OCI-LY1 (cell line): ENCODE results near the gene EXTL2.

Experiments
- H2AFZ ChIP-seq: fragments of 200-600 bp; sonication (generic), shearing (Covaris generic); 2 replicates; pipeline ENCODE4 v1.6.0; 2014; ENCODE audit warnings: antibody characterized with exemption, mild to moderate bottlenecking, low read length
- H3F3A ChIP-seq: fragments of 200-600 bp; sonication (generic), shearing (Covaris generic); 2 replicates; pipeline ENCODE4 v1.6.0; 2014; ENCODE audit warnings: mild to moderate bottlenecking, antibody characterized with exemption, low read length, moderate library complexity; ENCODE audit not compliant: insufficient read depth
- H3K27ac ChIP-seq: fragments of 200-600 bp; sonication (generic); 2 replicates; pipeline ENCODE4 v1.5.1; 2014; ENCODE audit warnings: low read length, mixed run types, mild to moderate bottlenecking, low read depth; ENCODE audit not compliant: poor library complexity, severe bottlenecking
- H3K27me3 ChIP-seq: fragments of 200-600 bp; sonication (generic); 2 replicates; pipeline ENCODE4 v1.6.0; 2014; ENCODE audit warnings: antibody characterized with exemption, mild to moderate bottlenecking, low read length, moderate library complexity; ENCODE audit not compliant: insufficient read depth
- H3K36me3 ChIP-seq: fragments of 200-600 bp; sonication (generic); 2 replicates; pipeline ENCODE4 v1.6.1; 2014; ENCODE audit warnings: mild to moderate bottlenecking, antibody characterized with exemption, low read length, moderate library complexity, mixed read lengths; ENCODE audit not compliant: insufficient read depth
- H3K4me1 ChIP-seq: fragments of 200-600 bp; sonication (generic); 2 replicates; pipeline ENCODE4 v1.5.1; 2014; ENCODE audit warnings: mild to moderate bottlenecking, low read length, moderate library complexity; ENCODE audit not compliant: insufficient read depth, severe bottlenecking
- H3K4me2 ChIP-seq: fragments of 200-600 bp; sonication (generic), shearing (Covaris generic); 2 replicates; pipeline ENCODE4 v1.6.1; 2014; ENCODE audit warnings: low read length
- H3K4me3 ChIP-seq: fragments of 200-600 bp; sonication (generic); 2 replicates; pipeline ENCODE4 v1.5.1; 2014; ENCODE audit warnings: low read length, low read depth, mild to moderate bottlenecking, mixed read lengths; ENCODE audit not compliant: poor library complexity, severe bottlenecking
- H3K79me2 ChIP-seq: fragments of 200-600 bp; shearing (Covaris generic); 2 replicates; pipeline ENCODE4 v1.6.1; 2016; ENCODE audit warnings: mixed run types, low read length, mixed read lengths; ENCODE audit not compliant: insufficient read depth
- H3K9ac ChIP-seq: fragments of 200-600 bp; sonication (generic), shearing (Covaris generic); 2 replicates; pipeline ENCODE4 v1.6.1; 2014; ENCODE audit warnings: mild to moderate bottlenecking, low read length, mixed read lengths
- H3K9me2 ChIP-seq: fragments of 200-600 bp; sonication (generic), shearing (Covaris generic); 2 replicates; pipeline ENCODE4 v1.6.1; 2014; ENCODE audit warnings: low read depth, mild to moderate bottlenecking, low read length, mixed read lengths
- H3K9me3 ChIP-seq: fragments of 200-600 bp; shearing (Covaris generic); 2 replicates; pipeline ENCODE4 v1.6.1; 2014; ENCODE audit warnings: low read length, mixed read lengths
- H4K20me1 ChIP-seq: fragments of 200-600 bp; sonication (generic), shearing (Covaris generic); 2 replicates; pipeline ENCODE4 v1.6.0; 2016; ENCODE audit warnings: mild to moderate bottlenecking, low read length; ENCODE audit not compliant: insufficient read depth
- EZH2 ChIP-seq: fragments of 200-600 bp; sonication (generic), shearing (Covaris generic); IDR thresholded peaks from 2 replicates; pipeline ENCODE4 v1.8.0; 2017; ENCODE audit warnings: borderline replicate concordance, mixed run types, mild to moderate bottlenecking, antibody characterized with exemption, low read length, moderate library complexity, mixed read lengths
- TF ChIP-seq, protein P1 (sequence below): fragments of 200-600 bp; sonication (generic), shearing (Covaris generic); IDR thresholded peaks from 2 replicates; pipeline ENCODE4 v1.5.1; 2017; ENCODE audit warnings: mild to moderate bottlenecking, antibody characterized with exemption, low read length, moderate library complexity, mixed read lengths

The EXTL2 gene

DNA sequence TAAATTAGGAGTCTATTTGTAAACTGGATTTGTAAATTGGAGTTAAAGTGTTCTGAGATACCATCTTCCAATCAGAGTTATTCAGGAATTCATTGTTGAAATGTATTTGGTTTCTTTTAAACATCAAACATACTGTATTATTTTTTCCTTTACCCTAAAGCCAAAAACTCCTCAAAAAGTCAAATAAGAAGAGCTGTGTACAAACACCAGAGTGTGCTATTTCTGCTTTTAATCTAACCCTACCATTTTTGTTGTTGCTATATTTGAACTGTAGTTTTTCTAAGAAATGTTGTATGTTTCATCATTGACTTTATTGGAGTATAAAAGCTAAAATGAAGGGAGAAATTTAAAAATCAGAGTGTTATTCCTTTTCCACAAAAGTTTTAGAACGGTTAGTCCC, 37.1 kb upstream of the EXTL2 start:
- H3K9me3 ChIP-seq = no peaks in the 10 kb centered on the region
- no peak overlapping the region for H3K4me2 ChIP-seq
- no peaks in the 10 kb centered on the region for H3K4me1 ChIP-seq
- no peaks in the 10 kb centered on the region for H3K27me3 ChIP-seq
- no peaks in the 10 kb centered on the region for H3K9me2 ChIP-seq
- no peaks in the 10 kb centered on the region for H3K79me2 ChIP-seq
- H3K9ac ChIP-seq = no peak overlapping the region
- TF ChIP-seq EZH2 = no peak
- TF ChIP-seq, protein P1, sequence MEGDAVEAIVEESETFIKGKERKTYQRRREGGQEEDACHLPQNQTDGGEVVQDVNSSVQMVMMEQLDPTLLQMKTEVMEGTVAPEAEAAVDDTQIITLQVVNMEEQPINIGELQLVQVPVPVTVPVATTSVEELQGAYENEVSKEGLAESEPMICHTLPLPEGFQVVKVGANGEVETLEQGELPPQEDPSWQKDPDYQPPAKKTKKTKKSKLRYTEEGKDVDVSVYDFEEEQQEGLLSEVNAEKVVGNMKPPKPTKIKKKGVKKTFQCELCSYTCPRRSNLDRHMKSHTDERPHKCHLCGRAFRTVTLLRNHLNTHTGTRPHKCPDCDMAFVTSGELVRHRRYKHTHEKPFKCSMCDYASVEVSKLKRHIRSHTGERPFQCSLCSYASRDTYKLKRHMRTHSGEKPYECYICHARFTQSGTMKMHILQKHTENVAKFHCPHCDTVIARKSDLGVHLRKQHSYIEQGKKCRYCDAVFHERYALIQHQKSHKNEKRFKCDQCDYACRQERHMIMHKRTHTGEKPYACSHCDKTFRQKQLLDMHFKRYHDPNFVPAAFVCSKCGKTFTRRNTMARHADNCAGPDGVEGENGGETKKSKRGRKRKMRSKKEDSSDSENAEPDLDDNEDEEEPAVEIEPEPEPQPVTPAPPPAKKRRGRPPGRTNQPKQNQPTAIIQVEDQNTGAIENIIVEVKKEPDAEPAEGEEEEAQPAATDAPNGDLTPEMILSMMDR = no peak
- H4K20me1 ChIP-seq = no peaks in the 10 kb centered on the region
- H2AFZ ChIP-seq = no peak overlapping the region
- no peaks in the 10 kb centered on the region for H3F3A ChIP-seq
- H3K36me3 ChIP-seq = peaks cover 18% of the 10 kb centered on the region
- no peak overlapping the region for H3K27ac ChIP-seq
- no peak overlapping the region for H3K4me3 ChIP-seq

DNA sequence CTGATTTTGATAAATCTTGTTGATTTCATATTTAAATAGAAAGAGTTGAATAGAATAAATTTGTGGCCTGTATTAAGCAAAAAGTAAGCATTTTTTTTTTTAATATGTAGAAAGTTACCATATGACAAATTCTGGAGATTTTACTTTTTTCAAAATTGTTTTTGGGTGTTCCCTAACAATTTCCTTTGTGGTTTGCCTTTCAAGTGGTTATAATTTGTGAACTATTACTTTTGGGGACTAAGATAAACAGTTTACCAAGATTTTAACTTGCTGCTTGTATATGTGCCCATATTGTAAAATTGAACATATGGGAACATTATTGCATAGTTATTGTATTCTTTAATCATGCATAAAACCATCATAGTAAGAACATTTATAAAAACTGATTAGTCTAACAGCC, 35.9 kb upstream of the EXTL2 start:
- no peak overlapping the region for H3K4me3 ChIP-seq
- H3K79me2 ChIP-seq = no peaks in the 10 kb centered on the region
- no peaks in the 10 kb centered on the region for H3K27me3 ChIP-seq
- H3K27ac ChIP-seq = no peak overlapping the region
- H3K9ac ChIP-seq = no peak overlapping the region
- H3K4me1 ChIP-seq = no peaks in the 10 kb centered on the region
- H2AFZ ChIP-seq = no peak overlapping the region
- no peaks in the 10 kb centered on the region for H3K9me3 ChIP-seq
- H3K36me3 ChIP-seq = peaks cover 26% of the 10 kb centered on the region
- no peak for TF ChIP-seq EZH2
- TF ChIP-seq, protein P1 = no peak
- H4K20me1 ChIP-seq = no peaks in the 10 kb centered on the region
- H3K4me2 ChIP-seq = no peak overlapping the region
- no peaks in the 10 kb centered on the region for H3F3A ChIP-seq
- H3K9me2 ChIP-seq = no peaks in the 10 kb centered on the region

DNA sequence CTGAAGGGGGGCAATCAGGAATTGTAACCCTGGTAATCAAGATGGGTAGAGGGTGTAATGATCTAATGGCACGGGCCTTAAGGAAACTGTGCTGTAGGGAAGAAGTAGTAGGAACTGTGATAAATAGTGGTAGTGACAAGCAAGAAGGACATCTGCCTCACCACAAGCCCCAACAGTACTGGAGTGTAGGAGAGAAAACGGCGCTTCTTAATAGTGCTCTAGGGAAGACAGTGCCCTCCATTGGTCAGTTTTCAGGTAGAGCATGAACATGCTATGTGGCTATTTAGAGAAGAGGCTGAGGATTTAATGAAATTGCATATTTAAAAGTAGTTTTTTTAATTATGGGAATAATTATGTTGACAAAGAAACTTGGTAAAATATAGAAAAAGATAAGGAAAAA, 33.5 kb upstream of the EXTL2 start:
- H3K4me2 ChIP-seq = no peak overlapping the region
- H3K9me2 ChIP-seq = no peaks in the 10 kb centered on the region
- no peak overlapping the region for H3K9ac ChIP-seq
- H3K27me3 ChIP-seq = no peaks in the 10 kb centered on the region
- peaks cover 23% of the 10 kb centered on the region for H3K36me3 ChIP-seq
- H3K4me3 ChIP-seq = no peak overlapping the region
- H3K79me2 ChIP-seq = no peaks in the 10 kb centered on the region
- H3F3A ChIP-seq = no peaks in the 10 kb centered on the region
- TF ChIP-seq, protein P1 = peak; percentile 24; the same call in 1 of the 2 replicates
- TF ChIP-seq EZH2 = no peak
- H2AFZ ChIP-seq = no peak overlapping the region
- no peak overlapping the region for H3K27ac ChIP-seq
- H3K9me3 ChIP-seq = no peaks in the 10 kb centered on the region
- no peaks in the 10 kb centered on the region for H3K4me1 ChIP-seq
- no peaks in the 10 kb centered on the region for H4K20me1 ChIP-seq
